ENCODE data around the gene HNRNPAB.

Gene HNRNPAB

DNA sequence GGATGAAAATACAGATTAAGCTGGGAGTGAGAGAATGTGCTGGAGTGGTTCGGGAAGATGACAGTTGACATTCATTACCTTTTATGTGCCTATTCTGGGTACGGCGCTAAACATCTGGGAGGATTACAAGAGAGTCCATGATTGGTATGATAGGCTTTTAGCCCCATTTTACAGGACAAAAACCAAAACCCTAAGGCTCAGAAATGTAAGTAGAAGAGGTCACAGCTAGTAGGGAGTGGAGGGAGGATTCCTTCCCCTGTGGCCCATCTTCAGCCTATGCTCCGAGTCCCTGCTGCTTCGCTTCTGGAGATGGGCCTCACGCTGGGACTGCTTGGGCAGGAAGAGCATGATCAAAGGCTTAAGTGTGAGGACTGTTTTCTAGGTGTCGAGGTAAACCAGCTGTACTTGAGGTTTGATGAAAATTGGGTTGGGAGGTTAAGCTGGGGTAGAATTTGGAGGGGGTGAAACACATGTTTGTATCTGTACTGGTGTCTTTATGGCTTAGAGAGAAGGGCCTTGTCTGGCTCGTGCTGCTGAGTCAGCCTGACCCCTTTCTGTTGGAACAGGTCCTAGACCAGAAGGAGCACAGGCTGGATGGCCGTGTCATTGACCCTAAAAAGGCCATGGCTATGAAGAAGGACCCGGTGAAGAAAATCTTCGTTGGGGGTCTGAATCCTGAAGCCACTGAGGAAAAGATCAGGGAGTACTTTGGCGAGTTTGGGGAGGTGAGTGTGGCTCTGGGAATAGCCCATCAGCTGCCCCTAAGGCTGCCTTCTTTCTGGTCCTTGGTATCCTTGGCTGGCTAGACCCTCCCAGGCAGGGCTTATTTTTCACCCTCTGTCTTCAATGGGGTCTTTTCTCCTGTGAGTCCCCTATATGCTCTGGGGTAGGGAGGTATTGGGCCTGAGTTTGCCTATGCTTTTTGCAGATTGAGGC is 2.1 kb downstream of the HNRNPAB start:
- Histone ChIP-seq H3K79me2 (ENCODE audit: low read length) (peaks cover 85% of the 10 kb centered on the region), H3K27ac (ENCODE audit: low read length) (0 out of 2 replicates have a peak overlapping the region, but pooled peaks have one; percentile 5)

DNA sequence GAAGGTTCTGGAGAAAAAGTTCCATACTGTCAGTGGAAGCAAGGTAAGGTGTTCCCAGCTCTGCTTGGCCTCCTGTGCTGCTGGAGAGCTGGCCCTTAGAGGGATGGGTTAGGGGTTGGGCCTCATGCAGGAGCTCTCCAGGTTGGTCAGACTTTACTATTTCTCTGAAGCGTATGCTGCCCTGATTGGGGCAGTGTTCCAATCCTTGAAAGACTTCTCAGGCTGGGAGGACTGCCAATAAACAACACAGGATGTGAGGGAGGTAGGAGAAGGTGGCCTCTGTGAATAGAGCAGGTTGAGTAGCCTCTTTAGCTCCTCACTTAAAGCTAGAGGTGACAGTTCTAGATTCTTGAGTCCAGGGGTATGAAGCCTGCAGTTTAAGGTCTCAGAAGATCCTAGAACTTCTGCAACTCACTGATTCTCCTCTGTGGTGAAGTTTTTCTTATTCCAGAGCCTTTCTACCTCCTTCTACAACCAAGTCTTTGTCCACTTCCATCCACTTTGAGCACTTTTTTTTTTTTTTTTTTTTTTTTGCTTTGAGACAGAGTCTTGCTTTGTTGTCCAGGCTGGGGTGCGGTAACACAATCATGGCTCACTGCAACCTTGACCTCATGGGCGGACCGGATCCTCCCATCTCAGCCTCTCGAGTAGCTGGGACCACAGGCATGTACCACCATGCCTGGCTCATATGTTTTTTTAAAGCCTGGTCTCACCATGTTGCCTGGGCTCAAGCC is 3.0 kb downstream of the HNRNPAB start:
- no peaks in the 10 kb centered on the region for H3K9me3 ChIP-seq (ENCODE audit: insufficient read depth, low read length)
- H3K27ac ChIP-seq (ENCODE audit: low read length), result no peak overlapping the region
- TF ChIP-seq, protein P1, sequence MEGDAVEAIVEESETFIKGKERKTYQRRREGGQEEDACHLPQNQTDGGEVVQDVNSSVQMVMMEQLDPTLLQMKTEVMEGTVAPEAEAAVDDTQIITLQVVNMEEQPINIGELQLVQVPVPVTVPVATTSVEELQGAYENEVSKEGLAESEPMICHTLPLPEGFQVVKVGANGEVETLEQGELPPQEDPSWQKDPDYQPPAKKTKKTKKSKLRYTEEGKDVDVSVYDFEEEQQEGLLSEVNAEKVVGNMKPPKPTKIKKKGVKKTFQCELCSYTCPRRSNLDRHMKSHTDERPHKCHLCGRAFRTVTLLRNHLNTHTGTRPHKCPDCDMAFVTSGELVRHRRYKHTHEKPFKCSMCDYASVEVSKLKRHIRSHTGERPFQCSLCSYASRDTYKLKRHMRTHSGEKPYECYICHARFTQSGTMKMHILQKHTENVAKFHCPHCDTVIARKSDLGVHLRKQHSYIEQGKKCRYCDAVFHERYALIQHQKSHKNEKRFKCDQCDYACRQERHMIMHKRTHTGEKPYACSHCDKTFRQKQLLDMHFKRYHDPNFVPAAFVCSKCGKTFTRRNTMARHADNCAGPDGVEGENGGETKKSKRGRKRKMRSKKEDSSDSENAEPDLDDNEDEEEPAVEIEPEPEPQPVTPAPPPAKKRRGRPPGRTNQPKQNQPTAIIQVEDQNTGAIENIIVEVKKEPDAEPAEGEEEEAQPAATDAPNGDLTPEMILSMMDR (IDR thresholded peaks at IDR 0.05; ENCODE audit: low read depth, low read length), result no peak
- TF ChIP-seq EZH2phosphoT487 (IDR thresholded peaks at IDR 0.05; ENCODE audit: low read depth), result no peak
- H3K4me3 ChIP-seq (ENCODE audit: low read length), result 0 out of 2 replicates have a peak overlapping the region, but pooled peaks have one; percentile 94
- peaks cover 68% of the 10 kb centered on the region for H3K36me3 ChIP-seq (replicated peaks; ENCODE audit: low read depth, low read length)
- no peak overlapping the region for H3K9ac ChIP-seq (ENCODE audit: low read length)
- H3K4me2 ChIP-seq (ENCODE audit: low read length), result no peak overlapping the region
- H3K27me3 ChIP-seq (ENCODE audit: low read depth, low read length), result no peaks in the 10 kb centered on the region
- H3K4me1 ChIP-seq (ENCODE audit: low read length), result peaks cover 15% of the 10 kb centered on the region
- H4K20me1 ChIP-seq (ENCODE audit: insufficient read depth, low read length), result peaks cover 65% of the 10 kb centered on the region
- no peak overlapping the region for H2AFZ ChIP-seq (ENCODE audit: low read depth, low read length)
- peaks cover 94% of the 10 kb centered on the region for H3K79me2 ChIP-seq (ENCODE audit: low read length)

More for the DNA sequence above, 2.1 kb downstream of the HNRNPAB start:
- Histone ChIP-seq H3K4me3 (ENCODE audit: low read length) (peak overlapping the region; percentile 94), H3K36me3 (replicated peaks; ENCODE audit: low read depth, low read length) (peaks cover 59% of the 10 kb centered on the region), H3K27me3 (ENCODE audit: low read depth, low read length) (no peaks in the 10 kb centered on the region), H2AFZ (ENCODE audit: low read depth, low read length) (no peak overlapping the region), H3K9ac (ENCODE audit: low read length) (peak overlapping the region; percentile 88), H3K4me1 (ENCODE audit: low read length) (peaks cover 15% of the 10 kb centered on the region), H3K9me3 (ENCODE audit: insufficient read depth, low read length) (no peaks in the 10 kb centered on the region), H4K20me1 (ENCODE audit: insufficient read depth, low read length) (peaks cover 59% of the 10 kb centered on the region), H3K4me2 (ENCODE audit: low read length) (peak overlapping the region; percentile 94)
- TF ChIP-seq, protein P1 (IDR thresholded peaks at IDR 0.05; ENCODE audit: low read depth, low read length), result no peak
- no peak for TF ChIP-seq EZH2phosphoT487 (IDR thresholded peaks at IDR 0.05; ENCODE audit: low read depth)

DNA sequence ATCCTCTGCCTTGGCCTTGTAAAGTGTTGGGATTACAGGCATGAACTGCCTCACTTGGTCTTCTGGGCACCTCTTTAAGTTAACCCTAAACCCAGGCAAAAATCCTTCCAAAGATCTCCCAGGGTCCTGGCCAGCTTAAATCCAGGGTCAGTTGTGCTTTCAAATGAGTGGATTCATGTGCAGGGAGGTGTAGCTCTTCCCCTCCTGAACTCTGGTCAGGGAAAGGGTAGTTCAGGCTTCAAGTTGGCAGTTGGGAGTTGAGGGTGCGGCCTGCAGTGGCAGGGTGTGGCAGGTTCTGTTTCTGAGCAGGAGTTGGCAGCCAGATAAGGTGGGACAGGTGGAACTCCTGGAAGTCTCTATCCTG is 3.6 kb downstream of the HNRNPAB start:
- peaks cover 70% of the 10 kb centered on the region for H4K20me1 ChIP-seq (ENCODE audit: insufficient read depth, low read length)
- peaks cover 93% of the 10 kb centered on the region for H3K79me2 ChIP-seq (ENCODE audit: low read length)
- no peak overlapping the region for H3K4me3 ChIP-seq (ENCODE audit: low read length)
- peaks cover 73% of the 10 kb centered on the region for H3K36me3 ChIP-seq (replicated peaks; ENCODE audit: low read depth, low read length)
- peaks cover 15% of the 10 kb centered on the region for H3K4me1 ChIP-seq (ENCODE audit: low read length)
- no peak overlapping the region for H3K4me2 ChIP-seq (ENCODE audit: low read length)
- no peak overlapping the region for H2AFZ ChIP-seq (ENCODE audit: low read depth, low read length)
- H3K9ac ChIP-seq (ENCODE audit: low read length), result no peak overlapping the region
- no peaks in the 10 kb centered on the region for H3K27me3 ChIP-seq (ENCODE audit: low read depth, low read length)
- no peak overlapping the region for H3K27ac ChIP-seq (ENCODE audit: low read length)
- TF ChIP-seq, protein P1 (IDR thresholded peaks at IDR 0.05; ENCODE audit: low read depth, low read length), result no peak
- TF ChIP-seq EZH2phosphoT487 (IDR thresholded peaks at IDR 0.05; ENCODE audit: low read depth), result no peak
- H3K9me3 ChIP-seq (ENCODE audit: insufficient read depth, low read length), result no peaks in the 10 kb centered on the region

Measured in OCI-LY3 (cell line).